HepG2 (cell line): ENCODE results near the gene C1QL4. TPM values are rescaled to one million over a fixed set of nuclear protein-coding genes. Genes with fewer than 3 reads are reported as not detected.

Source experiments
- ARID3A ChIP-seq: IDR thresholded peaks from 2 replicates; pipeline ENCODE4 v1.6.1; 2012; ENCODE audit warnings: low read depth, low read length, improper control_type of control experiment
- ARNT2 ChIP-seq: sonication (generic); formaldehyde crosslinking; IDR thresholded peaks from 2 replicates; pipeline ENCODE4 v1.8.0; 2022; ENCODE audit warnings: mild to moderate bottlenecking, low read depth, missing genetic modification reagents, moderate library complexity
- ATF7-NPFF ChIP-seq: sonication (generic); formaldehyde crosslinking; IDR thresholded peaks from 2 replicates; pipeline ENCODE4 v1.8.1; 2023; ENCODE audit warnings: mild to moderate bottlenecking, low read depth, missing genetic modification reagents, moderate library complexity
- CBX2 ChIP-seq, 2 experiments: fragments of 200-600 bp in 1 of 2; sonication (generic); formaldehyde crosslinking in 1 of 2; IDR thresholded peaks; 2 replicates each; pipeline versions ENCODE4 v1.7.0 to v1.8.1; 2018 to 2022; ENCODE audit warnings: low read depth in 2 of 2, low read length in 1 of 2, mild to moderate bottlenecking in 1 of 2, missing genetic modification reagents in 1 of 2
- CHD4 ChIP-seq: fragments of 200-600 bp; sonication (generic); IDR thresholded peaks from 2 replicates; pipeline ENCODE4 v1.7.0; 2017; ENCODE audit warnings: mild to moderate bottlenecking, low read length, borderline replicate concordance
- HNF4A ChIP-seq: sonication (generic); formaldehyde crosslinking; IDR thresholded peaks from 2 replicates; pipeline ENCODE4 v1.4.0; 2020; ENCODE audit warnings: missing genetic modification reagents
- KDM4B ChIP-seq: sonication (generic); formaldehyde crosslinking; IDR thresholded peaks from 2 replicates; pipeline ENCODE4 v1.4.0; 2020; ENCODE audit warnings: missing genetic modification reagents
- MEIS2 ChIP-seq: sonication (generic); formaldehyde crosslinking; IDR thresholded peaks from 2 replicates; pipeline ENCODE4 v1.9.0; 2021; ENCODE audit warnings: mild to moderate bottlenecking, missing genetic modification reagents
- NAIF1 ChIP-seq: sonication (generic); formaldehyde crosslinking; IDR thresholded peaks from 2 replicates; pipeline ENCODE4 v1.5.0; 2020; ENCODE audit warnings: mild to moderate bottlenecking, missing genetic modification reagents, borderline replicate concordance
- NR2F1 ChIP-seq, 2 experiments: fragments of 450-650 bp in 1 of 2; formaldehyde crosslinking in 1 of 2; IDR thresholded peaks; 2 replicates each; pipeline versions ENCODE4 v1.5.0 to v1.6.1; 2016 to 2020; ENCODE audit warnings: mild to moderate bottlenecking in 1 of 2, missing compliant biosample characterization in 1 of 2, missing genetic modification reagents in 1 of 2, moderate library complexity in 1 of 2
- RXRA ChIP-seq: sonication (generic); formaldehyde crosslinking; IDR thresholded peaks from 2 replicates; pipeline ENCODE4 v1.5.1; 2020; ENCODE audit warnings: missing genetic modification reagents
- SNAI1 ChIP-seq: sonication (generic); formaldehyde crosslinking; IDR thresholded peaks from 2 replicates; pipeline ENCODE4 v1.5.0; 2020; ENCODE audit warnings: mild to moderate bottlenecking, missing genetic modification reagents, borderline replicate concordance
- SNAPC2 ChIP-seq: sonication (generic); formaldehyde crosslinking; IDR thresholded peaks from 2 replicates; pipeline ENCODE4 v1.8.1; 2022; ENCODE audit warnings: mild to moderate bottlenecking, missing genetic modification reagents
- STAG1 ChIP-seq: sonication (generic); formaldehyde crosslinking; IDR thresholded peaks from 2 replicates; pipeline ENCODE4 v1.4.0; 2020; ENCODE audit warnings: missing genetic modification reagents
- TCF12 ChIP-seq, 2 experiments: fragments of 450-650 bp in 1 of 2; sonication (generic) in 1 of 2; formaldehyde crosslinking in 1 of 2; IDR thresholded peaks; 2 replicates each; pipeline versions ENCODE4 v1.6.1 to v1.8.0; 2017 to 2022; ENCODE audit warnings: antibody characterized with exemption in 1 of 2, mild to moderate bottlenecking in 1 of 2, missing genetic modification reagents in 1 of 2, moderate library complexity in 1 of 2
- TFAP4 ChIP-seq: sonication (generic); IDR thresholded peaks from 2 replicates; pipeline ENCODE4 v1.6.1; 2016; ENCODE audit warnings: low read depth, borderline replicate concordance
- TFDP2 ChIP-seq: sonication (generic); formaldehyde crosslinking; IDR thresholded peaks from 2 replicates; pipeline ENCODE4 v1.4.0; 2020; ENCODE audit warnings: missing genetic modification reagents
- ZFP41 ChIP-seq: sonication (generic); formaldehyde crosslinking; IDR thresholded peaks from 2 replicates; pipeline ENCODE4 v1.4.0; 2020; ENCODE audit warnings: mild to moderate bottlenecking, missing genetic modification reagents, borderline replicate concordance
- ZNF121 ChIP-seq: sonication (generic); formaldehyde crosslinking; IDR thresholded peaks from 2 replicates; pipeline ENCODE4 v1.5.0; 2020; ENCODE audit warnings: mild to moderate bottlenecking, missing genetic modification reagents
- ZNF256 ChIP-seq: sonication (generic); formaldehyde crosslinking; conservative IDR thresholded peaks from 2 replicates; pipeline ENCODE4 v1.4.0; 2020; ENCODE audit warnings: missing genetic modification reagents
- ZNF350 ChIP-seq: sonication (generic); formaldehyde crosslinking; IDR thresholded peaks from 2 replicates; pipeline ENCODE4 v1.4.0; 2020; ENCODE audit warnings: mild to moderate bottlenecking, low read depth, missing genetic modification reagents, borderline replicate concordance
- ZNF430 ChIP-seq: sonication (generic); formaldehyde crosslinking; IDR thresholded peaks from 2 replicates; pipeline ENCODE4 v1.9.0; 2021; ENCODE audit warnings: mild to moderate bottlenecking, missing genetic modification reagents
- ZNF546 ChIP-seq: sonication (generic); formaldehyde crosslinking; conservative IDR thresholded peaks from 2 replicates; pipeline ENCODE4 v1.8.1; 2023; ENCODE audit warnings: mild to moderate bottlenecking, missing genetic modification reagents
- ZSCAN31 ChIP-seq: sonication (generic); formaldehyde crosslinking; IDR thresholded peaks from 2 replicates; pipeline ENCODE4 v1.5.0; 2020; ENCODE audit warnings: low read depth, mild to moderate bottlenecking, missing genetic modification reagents
- polyA plus RNA-seq, 8 experiments: library from polyadenylated mRNA; depleted of rRNA in 3 of 8; stranded (reverse) in 7 of 8; unstranded in 1 of 8; fragments of >200 nt; fragmentation: Illumina TruSeq in 4 of 8; extraction: Trizol in 4 of 8; gene quantifications; 2 replicates each; pipeline versions ENCODE4 v1.2.1 to v1.2.3, GENCODE V29; 2011 to 2016; ENCODE audit warnings: low read depth in 4 of 8, missing spikeins in 1 of 8, mixed read lengths in 1 of 8; ENCODE audit not compliant: insufficient read depth in 1 of 8
- total RNA-seq, 5 experiments: library from RNA; depleted of rRNA; stranded (reverse); fragments of >200 nt; fragmentation: Illumina TruSeq; extraction: Trizol; gene quantifications; 2 replicates each; pipeline ENCODE4 v1.2.3, GENCODE V29; 2016; ENCODE audit warnings: low read depth in 1 of 5

Gene C1QL4
- total and polyA plus RNA-seq, 2 of the 13 experiments (the other 11 are each of a cell fraction or from before 2014, with no cell fraction given): 0.03 TPM; not detected in 1

GRCh38 chr12:49366096-49366651, 29.2 kb upstream of the C1QL4 start (continued):
- TF ChIP-seq ARNT2 (CRISPR knock-in tag) (no peak), SNAPC2 (CRISPR knock-in tag) (0 out of 2 replicates have a peak, but pooled peaks have one; percentile 43), ZNF256 (no peak), MEIS2 (CRISPR knock-in tag) (peak; percentile 65; the same call in 1 of the 2 replicates), ATF7-NPFF (CRISPR knock-in tag) (0 out of 2 replicates have a peak, but pooled peaks have one; percentile 3), ARID3A (no peak), ZSCAN31 (CRISPR knock-in tag) (peak; percentile 76; the same call in 1 of the 2 replicates), ZFP41 (CRISPR knock-in tag) (no peak), CHD4 (0 out of 2 replicates have a peak, but pooled peaks have one; percentile 40), ZNF350 (CRISPR knock-in tag) (0 out of 2 replicates have a peak, but pooled peaks have one; percentile 83), ZNF121 (CRISPR knock-in tag) (no peak), HNF4A (CRISPR knock-in tag) (peak; percentile 47; the same call in 1 of the 2 replicates), CBX2 (IDR thresholded peaks at IDR 0.05; ENCODE audit: low read depth, low read length) (no peak), CBX2 (CRISPR knock-in tag; IDR thresholded peaks at IDR 0.05; ENCODE audit: low read depth) (no peak), RXRA (peak; percentile 14; the same call in 1 of the 2 replicates), KDM4B (CRISPR knock-in tag) (no peak), TFDP2 (CRISPR knock-in tag) (0 out of 2 replicates have a peak, but pooled peaks have one; percentile 23), NAIF1 (CRISPR knock-in tag) (peak; percentile 72; the same call in 1 of the 2 replicates), ZNF546 (CRISPR knock-in tag) (0 out of 2 replicates have a peak, but pooled peaks have one; percentile 20), TCF12 (IDR thresholded peaks at IDR 0.05) (no peak), TCF12 (CRISPR knock-in tag; IDR thresholded peaks at IDR 0.05) (no peak), STAG1 (peak; percentile 4; the same call in 1 of the 2 replicates), SNAI1 (0 out of 2 replicates have a peak, but pooled peaks have one; percentile 15), ZNF430 (peak; percentile 55; the same call in 1 of the 2 replicates), NR2F1 (CRISPR knock-in tag; IDR thresholded peaks at IDR 0.05) (0 out of 4 replicates have a peak, but pooled peaks of 1 of the 2 experiments have one; percentile 16), TFAP4 (peak; percentile 29; the same call in 1 of the 2 replicates)
